GM12878 (cell line): ENCODE data around the gene TIMD4. TPM values are rescaled to one million over a fixed set of nuclear protein-coding genes. Genes with fewer than 3 reads are reported as not detected.
"Not testable (repeated sequence)": the region's sequence is repeated elsewhere in the genome, so short reads cannot be mapped to it uniquely, and the experiment has no call there.

Experiments
- ATAC-seq: fragments of 200-7000 bp; cut with Tn5 transposase; 3 replicates; pipeline ENCODE4 v1.9.1; 2020; ENCODE audit warnings: mild to moderate bottlenecking, moderate library complexity
- BruUV-seq: library from RNA; stranded (reverse); fragments of 400-500 nt; replicated peaks from 2 replicates; lab custom pipeline; 2021; lab: Mats Ljungman, UMichigan
- CTCF ChIA-PET: fragments of 300-600 bp; sonication (Branson Sonifier 250); formaldehyde crosslinking; extraction: SDS; loops from one replicate; lab custom pipeline; 2021; ENCODE audit warnings: inconsistent platforms; lab: Yijun Ruan, JAX
- POLR2A ChIA-PET: fragments of 350-600 bp; formaldehyde crosslinking; extraction: SDS; loops from one replicate; lab custom pipeline; 2021; ENCODE audit warnings: inconsistent platforms; lab: Charles Lee
- RAD21 ChIA-PET: fragments of 300-600 bp; sonication (Branson Sonifier 250); formaldehyde crosslinking; loops from one replicate; lab custom pipeline; 2023; ENCODE audit warnings: antibody characterized with exemption; ENCODE audit not compliant: unreplicated experiment; lab: Charles Lee
- SMC1A ChIA-PET: fragments of 300-600 bp; sonication (Branson Sonifier 250); formaldehyde crosslinking; loops from one replicate; lab custom pipeline; 2023; ENCODE audit not compliant: unreplicated experiment, uncharacterized antibody; lab: Charles Lee
- DNase-seq: peaks from one replicate; pipeline ENCODE4 v3.0.0-alpha.2; 2011; ENCODE audit warnings: low read depth, low spot score
- FAIRE-seq: peaks from 3 replicates; lab custom pipeline; 2011; peaks lifted over from hg19 to GRCh38; lab: Jason Lieb, UNC
- H2AFZ ChIP-seq: 2 replicates; pipeline ENCODE4 v1.6.0; 2011; ENCODE audit warnings: low read depth, low read length, control low read depth; ENCODE audit not compliant: control insufficient read depth
- H3K27ac ChIP-seq: 2 replicates; pipeline ENCODE4 v1.5.1; 2011; ENCODE audit warnings: control low read depth; ENCODE audit not compliant: control insufficient read depth, insufficient read depth
- H3K27me3 ChIP-seq, 2 experiments: replicated peaks in 1 of 2; 2 replicates each; pipeline versions ENCODE4 v1.6.0 to v1.6.1; 2011; ENCODE audit warnings: low read length in 1 of 2; ENCODE audit not compliant: control insufficient read depth in 2 of 2, insufficient read depth in 2 of 2
- H3K36me3 ChIP-seq, 2 experiments: 2 replicates each; pipeline ENCODE4 v1.5.1; 2011; ENCODE audit warnings: low read length in 1 of 2; ENCODE audit not compliant: control insufficient read depth in 2 of 2, insufficient read depth in 2 of 2
- H3K4me1 ChIP-seq: 2 replicates; pipeline ENCODE4 v1.6.1; 2011; ENCODE audit warnings: mild to moderate bottlenecking, low read length, moderate library complexity, mixed read lengths; ENCODE audit not compliant: control insufficient read depth, insufficient read depth
- H3K4me2 ChIP-seq: 2 replicates; pipeline ENCODE4 v1.6.0; 2011; ENCODE audit warnings: control low read depth; ENCODE audit not compliant: control insufficient read depth, insufficient read depth
- H3K4me3 ChIP-seq: fragments of 200-600 bp; sonication (generic); 2 replicates; pipeline ENCODE4 v1.5.1; 2016
- H3K79me2 ChIP-seq: 2 replicates; pipeline ENCODE4 v1.6.0; 2011; ENCODE audit warnings: low read length; ENCODE audit not compliant: control insufficient read depth, insufficient read depth
- H3K9ac ChIP-seq: 2 replicates; pipeline ENCODE4 v1.8.0; 2011; ENCODE audit warnings: low read length, control low read depth, mixed read lengths; ENCODE audit not compliant: control insufficient read depth, insufficient read depth
- H3K9me3 ChIP-seq: replicated peaks from 3 replicates; pipeline ENCODE4 v1.5.1; 2011; ENCODE audit warnings: mild to moderate bottlenecking, low read length; ENCODE audit not compliant: control insufficient read depth, insufficient read depth
- H4K20me1 ChIP-seq: 2 replicates; pipeline ENCODE4 v1.6.0; 2011; ENCODE audit not compliant: control insufficient read depth, insufficient read depth
- BCL3 ChIP-seq: IDR thresholded peaks from 2 replicates; pipeline ENCODE4 v1.6.1; 2011; ENCODE audit warnings: borderline replicate concordance, low read depth, mild to moderate bottlenecking, moderate library complexity, low read length; ENCODE audit not compliant: insufficient read depth, poor library complexity, severe bottlenecking
- CTCF ChIP-seq, 3 experiments: IDR thresholded peaks in 2 of 3; conservative IDR thresholded peaks in 1 of 3; 2 replicates each; pipeline ENCODE4 v1.5.1; 2011; ENCODE audit warnings: low read depth in 3 of 3, low read length in 3 of 3, mild to moderate bottlenecking in 3 of 3, control low read depth in 2 of 3, moderate library complexity in 2 of 3, inconsistent platforms in 1 of 3, mixed read lengths in 1 of 3; ENCODE audit not compliant: control insufficient read depth in 2 of 3, insufficient read depth in 1 of 3; ENCODE audit errors: extremely low read depth in 1 of 3
- ETV6 ChIP-seq, 2 experiments: fragments of 450-650 bp in 1 of 2; IDR thresholded peaks in 1 of 2; conservative IDR thresholded peaks in 1 of 2; 2 replicates each; pipeline ENCODE4 v1.6.1; 2014; ENCODE audit warnings: antibody characterized with exemption in 1 of 2, borderline replicate concordance in 1 of 2, low read depth in 1 of 2, mild to moderate bottlenecking in 1 of 2, moderate library complexity in 1 of 2
- GABPA ChIP-seq: IDR thresholded peaks from 2 replicates; pipeline ENCODE4 v1.6.1; 2014; ENCODE audit warnings: antibody characterized with exemption, low read depth, mild to moderate bottlenecking, inconsistent platforms
- IKZF2 ChIP-seq, 2 experiments: fragments of 450-650 bp; IDR thresholded peaks; 2 replicates each; pipeline ENCODE4 v1.6.1; 2017; ENCODE audit warnings: mild to moderate bottlenecking in 2 of 2, moderate library complexity in 2 of 2
- IRF4 ChIP-seq: IDR thresholded peaks from 2 replicates; pipeline ENCODE4 v1.6.1; 2011; ENCODE audit warnings: low read depth, low read length
- NBN ChIP-seq: fragments of 450-650 bp; IDR thresholded peaks from 2 replicates; pipeline ENCODE4 v1.6.1; 2016
- PAX5 ChIP-seq: IDR thresholded peaks from 2 replicates; pipeline ENCODE4 v1.6.1; 2011; ENCODE audit warnings: low read depth, low read length, borderline replicate concordance
- RAD51 ChIP-seq: fragments of 450-650 bp; IDR thresholded peaks from 2 replicates; pipeline ENCODE4 v1.6.1; 2016; ENCODE audit warnings: moderate library complexity, mild to moderate bottlenecking, inconsistent platforms
- STAT1 ChIP-seq: fragments of 450-650 bp; conservative IDR thresholded peaks from 2 replicates; pipeline ENCODE4 v1.6.1; 2014; ENCODE audit warnings: antibody characterized with exemption, mild to moderate bottlenecking
- ZNF384 ChIP-seq: IDR thresholded peaks from 2 replicates; pipeline ENCODE4 v1.6.1; 2012; ENCODE audit warnings: low read depth, mild to moderate bottlenecking, low read length, improper control_type of control experiment, borderline replicate concordance
- ZNF592 ChIP-seq: fragments of 450-650 bp; IDR thresholded peaks from 2 replicates; pipeline ENCODE4 v1.6.1; 2017; ENCODE audit warnings: mild to moderate bottlenecking, moderate library complexity
- ZNF622 ChIP-seq: fragments of 450-650 bp; IDR thresholded peaks from 2 replicates; pipeline ENCODE4 v1.6.1; 2017; ENCODE audit warnings: mild to moderate bottlenecking, inconsistent platforms
- WGBS: methylation state at CpG from one replicate; pipeline ENCODE4 v1.1.6; 2016; ENCODE audit warnings: low lambda C conversion rate; ENCODE audit not compliant: insufficient replicate concordance, insufficient coverage; ENCODE audit errors: missing lambda C conversion rate; 5-methylcytosine and 5-hydroxymethylcytosine counted together
- in situ Hi-C: fragments of 300-500 bp; cut with MboI; formaldehyde crosslinking; loops from 9 replicates; pipeline ENCODE4 v1.14.3; 2018; ENCODE audit warnings: mixed read lengths
- intact Hi-C: fragments of 100-400 bp; cut with micrococcal nuclease; formaldehyde crosslinking; loops from one replicate; pipeline ENCODE4 v1.14.2; 2022; ENCODE audit not compliant: unreplicated experiment
- polyA plus RNA-seq, 11 experiments: library from polyadenylated mRNA; depleted of rRNA in 4 of 11; unstranded in 6 of 11; stranded (reverse) in 5 of 11; fragments of >200 nt; fragmentation: Nextera tagmentation in 4 of 11; fragmentation: Illumina TruSeq in 1 of 11; extraction: Ambion mirVana in 4 of 11; extraction: Trizol in 1 of 11; gene quantifications; 1 replicate in 1 of 11; 2 replicates in 10 of 11; pipeline versions ENCODE4 v1.2.1 to v1.2.3, GENCODE V29; 2011 to 2016; ENCODE audit warnings: inconsistent platforms in 2 of 11, missing spikeins in 2 of 11, low read depth in 1 of 11
- total RNA-seq, 4 experiments: library from RNA; depleted of rRNA in 3 of 4; stranded (reverse); fragments of >200 nt in 3 of 4; fragmentation: Illumina TruSeq in 1 of 4; extraction: Trizol in 1 of 4; gene quantifications; 2 replicates each; pipeline versions ENCODE4 v1.2.1 to v1.2.3, GENCODE V29; 2013 to 2021

TIMD4 gene
- total and polyA plus RNA-seq, 10 of the 15 experiments (the other 5 are each of a cell fraction or from before 2014, with no cell fraction given) = 1.3 to 15.4 (median 5.3) TPM

- TF ChIP-seq IKZF2 (IDR thresholded peaks at IDR 0.05) (0 out of 4 replicates have a peak, but pooled peaks of 1 of the 2 experiments have one; percentile 15), PAX5 (no peak), ZNF622 (no peak), STAT1 (no peak), CTCF (IDR thresholded peaks at IDR 0.05 in 2 of 3, conservative IDR thresholded peaks at IDR 0.05 in 1 of 3; ENCODE audit: control insufficient read depth in 2 of 3, extremely low read depth in 1 of 3, insufficient read depth in 1 of 3, low read depth in 3 of 3, low read length in 3 of 3) (no peak), IRF4 (no peak), GABPA (no peak), RAD51 (no peak), ZNF592 (no peak), BCL3 (no peak), ETV6 (conservative IDR thresholded peaks at IDR 0.05 in 1 of 2, IDR thresholded peaks at IDR 0.05 in 1 of 2; ENCODE audit: borderline replicate concordance in 1 of 2, low read depth in 1 of 2) (0 out of 4 replicates have a peak, but pooled peaks of 1 of the 2 experiments have one; percentile 23), NBN (no peak), ZNF384 (no peak)
These were observed 21.0 kb downstream of the TIMD4 start (continued) for GRCh38 chr5:156942064-156942463.

GRCh38 chr5:156940462-156940861, 22.6 kb downstream of the TIMD4 start:
- H4K20me1 ChIP-seq, H3K27me3 ChIP-seq, H3K79me2 ChIP-seq, ATAC-seq, H3K9me3 ChIP-seq, CTCF ChIA-PET, in situ Hi-C loops, H3K4me2 ChIP-seq, BruUV-seq, H3K36me3 ChIP-seq, H3K4me3 ChIP-seq, RAD21 ChIA-PET, H3K9ac ChIP-seq, H2AFZ ChIP-seq, FAIRE-seq, DNase-seq, H3K27ac ChIP-seq, intact Hi-C loops, POLR2A ChIA-PET: not testable (repeated sequence)
- SMC1A ChIA-PET = interaction anchor here (0.8 kb wide), 1 partner anchor 25 kb away, joined by 3 read pairs; no protein-coding TSS in a partner anchor
- 95% methylated on average over 26 of the region's 28 CpGs for WGBS
- H3K4me1 ChIP-seq = peaks cover 19% of the 10 kb centered on the region
